ENCODE data around the gene ANKLE1.

ANKLE1 gene

DNA sequence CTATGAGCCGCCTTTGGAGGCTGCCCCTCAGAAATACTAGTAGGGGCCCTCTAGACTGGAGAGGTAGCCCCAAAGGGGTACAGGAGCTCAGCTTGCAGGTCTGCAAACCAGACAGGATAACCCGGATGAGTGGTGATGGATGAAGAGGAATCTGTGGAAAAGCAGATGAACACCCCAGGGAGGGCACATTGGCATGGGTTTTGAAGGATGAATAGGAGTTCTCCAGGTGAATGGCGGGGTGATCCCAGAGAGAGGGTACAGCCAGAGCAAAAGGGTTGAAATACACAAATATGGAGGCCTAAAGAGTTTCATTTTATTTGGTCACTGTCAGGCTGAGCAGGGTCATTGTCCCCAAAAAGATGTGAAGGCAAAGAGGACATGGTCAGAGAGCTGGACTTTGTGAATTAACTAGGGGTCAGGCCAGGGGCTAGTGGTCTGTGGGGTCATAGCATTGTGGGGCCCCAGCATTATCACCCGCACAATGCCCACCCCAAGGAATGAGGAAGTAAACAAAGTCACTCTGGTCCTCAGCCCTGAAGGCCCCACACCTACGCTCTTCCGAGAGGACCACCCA, 40.8 kb upstream of the ANKLE1 start:
- peak; percentile 99 for TF ChIP-seq ZFP3 (CRISPR knock-in tag; IDR thresholded peaks at IDR 0.05)
- TF ChIP-seq, protein P1, sequence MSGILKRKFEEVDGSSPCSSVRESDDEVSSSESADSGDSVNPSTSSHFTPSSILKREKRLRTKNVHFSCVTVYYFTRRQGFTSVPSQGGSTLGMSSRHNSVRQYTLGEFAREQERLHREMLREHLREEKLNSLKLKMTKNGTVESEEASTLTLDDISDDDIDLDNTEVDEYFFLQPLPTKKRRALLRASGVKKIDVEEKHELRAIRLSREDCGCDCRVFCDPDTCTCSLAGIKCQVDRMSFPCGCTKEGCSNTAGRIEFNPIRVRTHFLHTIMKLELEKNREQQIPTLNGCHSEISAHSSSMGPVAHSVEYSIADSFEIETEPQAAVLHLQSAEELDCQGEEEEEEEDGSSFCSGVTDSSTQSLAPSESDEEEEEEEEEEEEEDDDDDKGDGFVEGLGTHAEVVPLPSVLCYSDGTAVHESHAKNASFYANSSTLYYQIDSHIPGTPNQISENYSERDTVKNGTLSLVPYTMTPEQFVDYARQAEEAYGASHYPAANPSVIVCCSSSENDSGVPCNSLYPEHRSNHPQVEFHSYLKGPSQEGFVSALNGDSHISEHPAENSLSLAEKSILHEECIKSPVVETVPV (CRISPR knock-in tag; IDR thresholded peaks at IDR 0.05): no peak
- no peak for ATAC-seq

DNA sequence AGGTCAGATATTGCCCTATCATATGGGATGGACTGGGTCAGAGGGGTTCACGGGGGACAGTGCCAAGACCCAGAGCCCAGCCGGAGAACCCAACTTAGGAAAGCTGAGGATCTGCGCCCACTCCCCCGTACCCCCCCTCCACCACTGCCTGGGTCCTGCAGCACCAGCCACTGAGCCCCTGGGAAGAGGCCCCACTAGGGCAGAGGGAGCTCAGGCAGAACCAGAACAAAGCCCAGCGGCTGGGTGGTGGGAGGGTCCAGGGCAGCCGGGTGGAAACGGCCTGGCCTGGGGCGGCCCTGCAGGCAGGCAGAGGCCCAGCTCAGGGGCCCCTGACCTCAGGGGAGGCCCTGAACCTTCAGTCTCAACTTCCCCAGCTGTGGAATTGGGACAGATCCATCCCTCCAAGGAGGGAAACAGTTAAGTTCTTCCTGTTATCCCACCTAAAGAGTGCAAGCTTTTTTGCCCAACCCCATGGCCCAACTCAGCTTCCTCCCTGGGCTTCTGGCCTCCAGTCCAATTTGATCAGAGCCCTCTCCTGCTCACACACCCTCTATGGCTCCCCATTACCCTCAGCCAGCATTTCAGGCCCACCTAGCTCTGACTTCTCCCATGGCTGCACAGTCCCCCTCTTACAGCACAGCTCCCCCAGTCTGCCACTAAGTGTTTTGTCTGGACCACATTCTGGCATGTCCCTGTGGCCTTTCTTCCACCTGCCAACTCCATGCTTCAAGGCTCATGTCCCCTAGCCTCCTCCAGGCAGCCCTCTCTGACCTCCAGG, 39.1 kb upstream of the ANKLE1 start:
- TF ChIP-seq CSDC2 (CRISPR knock-in tag; IDR thresholded peaks at IDR 0.05) (no peak), PPARA (CRISPR knock-in tag; IDR thresholded peaks at IDR 0.05; ENCODE audit: borderline replicate concordance) (no peak), OSR1 (CRISPR knock-in tag; IDR thresholded peaks at IDR 0.05) (no peak), TCF4 (CRISPR knock-in tag; IDR thresholded peaks at IDR 0.05; ENCODE audit: borderline replicate concordance) (no peak), ZFP3 (CRISPR knock-in tag; IDR thresholded peaks at IDR 0.05) (no peak), GLIS3 (CRISPR knock-in tag; IDR thresholded peaks at IDR 0.05) (no peak), ZC3H10 (CRISPR knock-in tag; IDR thresholded peaks at IDR 0.05) (no peak), ZNF8 (CRISPR knock-in tag; IDR thresholded peaks at IDR 0.05) (no peak)
- TF ChIP-seq, protein P2, sequence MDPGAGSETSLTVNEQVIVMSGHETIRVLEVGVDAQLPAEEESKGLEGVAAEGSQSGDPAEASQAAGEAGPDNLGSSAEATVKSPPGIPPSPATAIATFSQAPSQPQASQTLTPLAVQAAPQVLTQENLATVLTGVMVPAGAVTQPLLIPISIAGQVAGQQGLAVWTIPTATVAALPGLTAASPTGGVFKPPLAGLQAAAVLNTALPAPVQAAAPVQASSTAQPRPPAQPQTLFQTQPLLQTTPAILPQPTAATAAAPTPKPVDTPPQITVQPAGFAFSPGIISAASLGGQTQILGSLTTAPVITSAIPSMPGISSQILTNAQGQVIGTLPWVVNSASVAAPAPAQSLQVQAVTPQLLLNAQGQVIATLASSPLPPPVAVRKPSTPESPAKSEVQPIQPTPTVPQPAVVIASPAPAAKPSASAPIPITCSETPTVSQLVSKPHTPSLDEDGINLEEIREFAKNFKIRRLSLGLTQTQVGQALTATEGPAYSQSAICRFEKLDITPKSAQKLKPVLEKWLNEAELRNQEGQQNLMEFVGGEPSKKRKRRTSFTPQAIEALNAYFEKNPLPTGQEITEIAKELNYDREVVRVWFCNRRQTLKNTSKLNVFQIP (CRISPR knock-in tag; IDR thresholded peaks at IDR 0.05; ENCODE audit: borderline replicate concordance, low read depth): no peak
- TF ChIP-seq, protein P1 (CRISPR knock-in tag; IDR thresholded peaks at IDR 0.05): no peak
- TF ChIP-seq, protein P3, sequence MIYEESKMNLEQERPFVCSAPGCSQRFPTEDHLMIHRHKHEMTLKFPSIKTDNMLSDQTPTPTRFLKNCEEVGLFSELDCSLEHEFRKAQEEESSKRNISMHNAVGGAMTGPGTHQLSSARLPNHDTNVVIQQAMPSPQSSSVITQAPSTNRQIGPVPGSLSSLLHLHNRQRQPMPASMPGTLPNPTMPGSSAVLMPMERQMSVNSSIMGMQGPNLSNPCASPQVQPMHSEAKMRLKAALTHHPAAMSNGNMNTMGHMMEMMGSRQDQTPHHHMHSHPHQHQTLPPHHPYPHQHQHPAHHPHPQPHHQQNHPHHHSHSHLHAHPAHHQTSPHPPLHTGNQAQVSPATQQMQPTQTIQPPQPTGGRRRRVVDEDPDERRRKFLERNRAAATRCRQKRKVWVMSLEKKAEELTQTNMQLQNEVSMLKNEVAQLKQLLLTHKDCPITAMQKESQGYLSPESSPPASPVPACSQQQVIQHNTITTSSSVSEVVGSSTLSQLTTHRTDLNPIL (CRISPR knock-in tag; IDR thresholded peaks at IDR 0.05; ENCODE audit: low read depth): no peak
- no peak for ATAC-seq

DNA sequence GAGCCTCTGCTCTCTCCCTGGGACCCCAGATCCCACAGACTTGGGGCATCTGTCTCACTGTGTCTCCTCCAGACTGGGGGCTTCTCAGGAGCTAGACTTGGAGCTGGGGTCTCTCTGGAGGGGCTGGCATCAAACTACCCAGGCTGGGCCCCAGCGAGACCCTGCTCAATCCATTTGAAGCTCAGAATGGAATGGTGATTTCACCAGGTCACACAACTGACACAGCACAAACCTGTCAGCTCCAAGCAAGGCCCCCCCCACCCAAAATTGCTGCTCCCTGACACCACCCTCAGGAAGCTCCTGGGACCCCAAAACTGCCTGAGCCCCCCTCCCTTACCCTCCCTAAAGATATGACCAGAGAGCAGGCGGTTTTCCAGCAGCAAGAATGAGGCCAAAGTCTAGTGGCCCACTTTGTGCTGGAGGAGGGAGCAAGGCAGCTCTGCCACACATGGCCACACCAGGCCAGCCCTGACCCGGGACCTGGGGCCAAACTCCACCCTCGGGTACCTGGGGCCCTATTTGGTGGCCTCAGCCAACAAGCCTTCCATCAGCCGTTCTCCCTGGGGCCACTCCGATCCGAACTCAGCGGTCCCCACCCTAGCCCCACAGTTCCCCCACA, 38.4 kb upstream of the ANKLE1 start:
- TF ChIP-seq SNAI2 (CRISPR knock-in tag; IDR thresholded peaks at IDR 0.05) (no peak), ARNTL (CRISPR knock-in tag; IDR thresholded peaks at IDR 0.05; ENCODE audit: borderline replicate concordance, low read depth) (no peak), TOX (CRISPR knock-in tag; IDR thresholded peaks at IDR 0.05; ENCODE audit: borderline replicate concordance) (no peak), ZFP30 (CRISPR knock-in tag; IDR thresholded peaks at IDR 0.05) (no peak), TCF4 (CRISPR knock-in tag; IDR thresholded peaks at IDR 0.05; ENCODE audit: borderline replicate concordance) (no peak), ZNF8 (CRISPR knock-in tag; IDR thresholded peaks at IDR 0.05) (no peak), ISL1 (CRISPR knock-in tag; IDR thresholded peaks at IDR 0.05) (no peak), GLIS3 (CRISPR knock-in tag; IDR thresholded peaks at IDR 0.05) (no peak), PPARA (CRISPR knock-in tag; IDR thresholded peaks at IDR 0.05; ENCODE audit: borderline replicate concordance) (no peak), ESRRG (CRISPR knock-in tag; IDR thresholded peaks at IDR 0.05) (no peak), RARB (CRISPR knock-in tag; IDR thresholded peaks at IDR 0.05) (no peak), ZNF565 (CRISPR knock-in tag; conservative IDR thresholded peaks at IDR 0.05; ENCODE audit: low read depth) (no peak), BACH2 (CRISPR knock-in tag; IDR thresholded peaks at IDR 0.05; ENCODE audit: borderline replicate concordance) (no peak)
- TF ChIP-seq, protein P1 (CRISPR knock-in tag; IDR thresholded peaks at IDR 0.05): no peak
- ATAC-seq: peak; percentile 10
